ENCODE results near the gene CYTH3. TPM values are rescaled to one million over a fixed set of nuclear protein-coding genes. Genes with fewer than 3 reads are reported as not detected.

CYTH3 gene
- total and polyA plus RNA-seq, 9 of the 15 experiments (the other 6 are each of a cell fraction or from before 2014, with no cell fraction given), result 0.25 to 15.2 (median 11.4) TPM

DNA sequence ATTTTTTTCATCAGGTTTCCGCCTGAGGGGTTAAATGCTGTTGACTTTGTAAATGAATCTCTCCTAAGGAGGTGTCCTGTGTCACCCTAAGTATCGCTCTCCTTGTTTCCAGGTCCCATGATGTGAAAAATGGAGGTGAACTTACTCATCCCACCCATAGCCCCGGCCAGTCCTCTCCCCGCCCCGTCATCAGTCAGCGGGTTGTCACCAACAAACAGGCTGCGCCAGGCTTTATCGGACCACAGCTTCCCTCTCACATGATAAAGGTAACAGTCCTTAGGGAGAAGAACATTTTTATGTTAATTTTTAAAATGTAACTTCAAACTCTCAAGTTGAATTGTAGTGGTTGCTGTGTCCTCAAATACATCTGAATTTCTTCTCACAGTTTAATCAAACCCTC is 124.8 kb downstream of the CYTH3 start (continued):
- TF ChIP-seq BHLHE40 (IDR thresholded peaks at IDR 0.05; ENCODE audit: low read length) (no peak), TCF3 (CRISPR knock-in tag; IDR thresholded peaks at IDR 0.05) (peak; percentile 49), HNRNPK (IDR thresholded peaks at IDR 0.05; ENCODE audit: low read depth, low read length, poor library complexity, severe bottlenecking) (no peak), RCOR1 (IDR thresholded peaks at IDR 0.05; ENCODE audit: borderline replicate concordance in 1 of 2, low read depth in 2 of 2, low read length in 2 of 2) (no peak), ZFP91 (CRISPR knock-in tag; IDR thresholded peaks at IDR 0.05) (no peak), C11orf30 (IDR thresholded peaks at IDR 0.05; ENCODE audit: low read depth) (no peak), ZNF184 (CRISPR knock-in tag; IDR thresholded peaks at IDR 0.05) (no peak), JUNB (CRISPR knock-in tag; conservative IDR thresholded peaks at IDR 0.05) (no peak), ZNF444 (CRISPR knock-in tag; IDR thresholded peaks at IDR 0.05) (no peak)
- TF ChIP-seq, protein P1, sequence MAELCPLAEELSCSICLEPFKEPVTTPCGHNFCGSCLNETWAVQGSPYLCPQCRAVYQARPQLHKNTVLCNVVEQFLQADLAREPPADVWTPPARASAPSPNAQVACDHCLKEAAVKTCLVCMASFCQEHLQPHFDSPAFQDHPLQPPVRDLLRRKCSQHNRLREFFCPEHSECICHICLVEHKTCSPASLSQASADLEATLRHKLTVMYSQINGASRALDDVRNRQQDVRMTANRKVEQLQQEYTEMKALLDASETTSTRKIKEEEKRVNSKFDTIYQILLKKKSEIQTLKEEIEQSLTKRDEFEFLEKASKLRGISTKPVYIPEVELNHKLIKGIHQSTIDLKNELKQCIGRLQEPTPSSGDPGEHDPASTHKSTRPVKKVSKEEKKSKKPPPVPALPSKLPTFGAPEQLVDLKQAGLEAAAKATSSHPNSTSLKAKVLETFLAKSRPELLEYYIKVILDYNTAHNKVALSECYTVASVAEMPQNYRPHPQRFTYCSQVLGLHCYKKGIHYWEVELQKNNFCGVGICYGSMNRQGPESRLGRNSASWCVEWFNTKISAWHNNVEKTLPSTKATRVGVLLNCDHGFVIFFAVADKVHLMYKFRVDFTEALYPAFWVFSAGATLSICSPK (IDR thresholded peaks at IDR 0.05; ENCODE audit: borderline replicate concordance), result no peak

Data from K562 (cell line).